Hematopoietic multipotent progenitor cell treated with erythropoietin and hydrocortisone succinate and interleukin-3 and kit ligand, for 15 days (in vitro differentiated cells): Measurements from ENCODE around the gene IL31.

ENCODE experiments used
- DNase-seq: peaks from one replicate; pipeline ENCODE4 v3.0.0-alpha.2; 2015; ENCODE audit warnings: low spot score

IL31 gene

GRCh38 chr12:122155705-122156104 is 18.3 kb downstream of the IL31 start:
- no peak for DNase-seq

DNA sequence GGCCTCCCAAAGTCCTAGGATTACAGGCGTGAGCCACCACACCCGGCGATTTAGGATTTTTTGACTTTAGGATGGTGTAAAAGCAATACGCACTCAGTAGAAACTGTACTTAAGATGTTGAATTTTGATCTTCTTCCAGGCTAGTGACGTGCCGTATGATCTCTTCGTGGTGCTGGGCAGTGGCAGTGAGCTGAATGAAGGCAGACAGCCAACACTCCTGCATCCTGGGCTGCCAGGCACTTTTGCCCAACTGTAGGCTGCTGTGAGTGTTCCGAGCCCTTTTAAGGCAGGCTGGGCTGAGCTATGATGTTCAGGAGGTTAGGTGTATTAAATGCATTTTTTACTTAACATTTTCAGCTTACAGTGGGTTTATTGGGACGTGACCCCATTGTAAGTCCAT is 21.3 kb downstream of the IL31 start:
- no peak for DNase-seq

DNA sequence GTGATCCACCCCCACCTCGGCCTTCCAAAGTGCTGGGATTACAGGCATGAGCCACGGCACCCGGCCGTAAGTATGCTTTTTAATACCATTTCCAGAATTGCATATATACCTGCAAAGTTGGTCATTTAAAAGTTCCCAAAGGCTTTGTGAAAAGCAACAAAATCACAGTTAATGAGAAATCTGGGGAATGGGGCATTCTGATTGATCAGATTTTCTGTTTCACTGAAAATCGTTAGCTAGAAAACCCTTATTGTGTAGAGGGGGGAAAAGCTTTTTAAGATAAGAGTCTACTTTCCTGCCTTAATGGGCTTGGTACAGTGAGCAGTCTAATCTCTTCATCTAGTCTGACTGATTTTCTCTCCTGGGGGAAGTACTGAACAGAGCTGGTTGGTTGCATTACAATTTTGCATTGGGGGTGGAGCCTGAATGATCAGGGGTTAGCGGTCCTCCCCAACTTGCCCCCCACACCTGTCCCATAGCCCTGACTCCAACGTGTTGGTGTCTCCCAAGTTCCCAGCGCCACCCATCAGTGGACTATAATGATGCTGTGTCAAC is 23.8 kb downstream of the IL31 start:
- no peak for DNase-seq

DNA sequence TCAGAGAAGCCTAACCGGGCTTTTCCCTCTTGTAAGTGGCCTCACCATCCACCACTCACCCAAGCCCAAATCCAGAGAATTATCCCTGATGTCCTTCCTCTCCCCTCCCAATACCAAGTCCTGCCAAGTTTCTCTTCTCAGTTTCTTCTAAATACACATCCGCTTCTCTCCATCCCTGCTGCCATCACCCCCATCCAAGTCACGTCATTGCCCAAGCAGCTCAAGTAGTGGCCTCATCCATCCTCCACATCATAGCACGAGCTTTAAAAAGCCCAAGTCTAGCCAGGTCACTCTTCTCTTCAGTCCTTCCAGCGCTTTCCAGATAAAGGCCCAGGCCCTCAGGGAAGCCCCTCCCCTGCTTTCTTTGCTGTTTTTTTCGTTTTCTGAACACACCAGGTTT is 25.4 kb downstream of the IL31 start:
- no peak for DNase-seq

DNA sequence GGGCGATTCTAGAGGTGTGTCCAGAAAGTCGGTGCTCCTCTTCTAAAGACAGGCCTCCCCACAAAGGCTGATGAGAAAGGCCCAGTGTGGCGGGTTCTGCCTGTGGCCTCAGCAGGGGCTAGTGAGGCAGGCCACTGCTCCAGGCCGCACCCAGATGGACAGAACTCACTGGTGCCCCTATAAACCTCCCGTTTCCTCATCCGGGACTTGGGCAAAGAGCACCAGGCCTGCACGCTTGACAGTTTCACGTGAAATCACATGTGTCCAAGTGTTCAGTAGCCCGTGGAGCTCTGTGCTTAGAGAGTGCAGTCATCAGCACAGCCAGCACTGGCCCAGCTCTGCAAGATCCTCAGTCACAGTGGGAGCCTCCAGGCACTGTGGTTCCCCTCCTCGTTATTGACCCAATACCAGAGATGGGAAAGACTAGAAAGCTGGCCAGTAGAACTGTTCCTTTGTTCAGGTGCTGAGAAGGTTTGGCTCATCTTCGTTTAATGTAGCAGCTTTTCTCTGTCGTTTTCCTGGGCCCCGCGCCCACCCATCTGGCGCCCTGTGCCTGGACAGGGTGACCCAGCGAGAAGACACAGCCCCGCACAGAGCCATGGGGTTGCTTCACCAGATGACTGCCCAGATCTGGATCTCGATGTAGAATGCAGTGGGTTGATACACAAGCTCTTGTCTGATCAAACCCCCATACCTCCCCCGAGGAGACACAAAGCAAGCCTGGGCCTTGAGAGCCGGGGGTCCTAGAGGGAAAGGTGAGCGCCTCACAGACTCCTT is 26.3 kb downstream of the IL31 start:
- DNase-seq: no peak

DNA sequence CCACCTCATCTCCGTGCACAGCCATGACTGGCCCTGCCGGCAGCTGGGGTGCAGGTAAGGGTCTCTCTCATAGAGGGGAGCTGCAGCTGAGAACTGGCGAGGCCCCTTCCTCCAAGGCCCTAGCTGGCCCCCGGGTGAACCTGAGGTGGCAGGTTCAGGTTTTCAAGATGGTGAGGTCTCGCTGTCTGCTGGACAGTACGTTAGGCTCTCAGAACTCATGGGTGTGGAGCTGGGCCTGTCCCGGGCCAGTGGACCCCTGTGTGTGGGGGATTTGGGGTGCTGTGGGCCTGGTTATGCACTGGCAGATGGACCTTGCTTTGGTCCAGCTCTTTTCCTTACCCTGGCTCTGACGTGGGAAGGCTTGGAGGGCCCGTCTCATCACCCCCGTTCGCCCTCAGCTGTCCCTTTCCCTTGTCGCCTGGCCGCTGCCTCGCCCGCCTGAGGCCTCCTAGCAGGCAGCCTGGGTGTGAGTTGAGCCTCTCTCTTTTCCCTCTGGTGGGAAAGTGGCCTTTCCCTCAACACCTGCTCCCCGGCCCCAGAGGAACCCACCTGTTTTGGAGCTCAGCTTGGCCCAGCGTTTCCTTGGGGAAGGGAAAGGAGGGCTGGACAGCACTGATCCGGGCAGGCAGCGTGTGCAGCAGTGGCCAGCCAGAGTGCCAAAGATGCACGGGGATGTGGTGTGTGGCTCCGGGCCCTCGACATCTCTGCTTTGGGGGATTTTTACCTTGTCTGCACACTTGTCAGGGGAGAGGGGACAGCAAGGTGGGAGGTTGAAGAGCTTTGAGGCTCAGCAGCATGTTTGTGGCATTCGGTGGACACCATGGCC is 28.3 kb downstream of the IL31 start:
- no peak for DNase-seq

DNA sequence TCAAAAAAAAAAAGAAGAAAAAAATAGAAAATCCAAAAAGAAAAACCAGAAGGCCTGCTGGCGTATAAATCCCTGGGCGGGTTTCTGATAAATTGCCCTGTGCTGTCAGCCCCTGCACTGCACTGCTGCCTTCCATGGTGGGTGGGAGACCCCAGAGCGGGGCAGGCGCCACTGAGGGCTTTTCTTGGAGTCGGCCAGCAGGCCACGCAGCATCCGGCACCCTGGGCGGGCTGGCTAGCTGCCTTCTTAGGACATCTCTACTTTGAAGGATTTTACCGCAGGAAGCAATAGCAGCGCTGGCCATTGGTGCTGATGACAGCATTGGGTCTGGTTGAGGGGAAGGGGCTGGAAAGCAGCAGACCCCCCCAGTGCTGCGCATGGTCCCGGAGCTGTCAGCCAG is 29.1 kb downstream of the IL31 start:
- no peak for DNase-seq

DNA sequence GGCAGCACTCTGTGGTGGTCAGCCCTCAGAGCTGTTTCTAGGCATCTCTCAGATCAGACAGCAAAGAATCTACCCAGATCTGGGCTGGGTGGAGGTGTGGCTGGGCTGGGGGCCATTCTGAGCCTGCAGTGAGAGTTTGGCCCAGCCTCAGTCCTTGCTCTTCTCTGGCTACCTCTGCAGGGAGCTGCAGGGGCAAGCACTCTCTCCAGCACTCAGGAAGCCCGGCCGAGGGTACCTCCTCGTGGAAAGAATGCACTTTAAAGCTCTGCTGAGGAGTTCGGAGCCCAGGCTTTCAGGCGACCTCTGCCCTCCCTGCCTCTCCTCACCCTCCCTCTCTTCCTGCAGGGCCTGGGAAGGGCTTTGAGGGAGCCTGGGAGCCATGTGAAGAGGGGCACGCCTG is 31.2 kb downstream of the IL31 start:
- no peak for DNase-seq

GRCh38 chr12:122141911-122142725 is 31.9 kb downstream of the IL31 start:
- DNase-seq: no peak

DNA sequence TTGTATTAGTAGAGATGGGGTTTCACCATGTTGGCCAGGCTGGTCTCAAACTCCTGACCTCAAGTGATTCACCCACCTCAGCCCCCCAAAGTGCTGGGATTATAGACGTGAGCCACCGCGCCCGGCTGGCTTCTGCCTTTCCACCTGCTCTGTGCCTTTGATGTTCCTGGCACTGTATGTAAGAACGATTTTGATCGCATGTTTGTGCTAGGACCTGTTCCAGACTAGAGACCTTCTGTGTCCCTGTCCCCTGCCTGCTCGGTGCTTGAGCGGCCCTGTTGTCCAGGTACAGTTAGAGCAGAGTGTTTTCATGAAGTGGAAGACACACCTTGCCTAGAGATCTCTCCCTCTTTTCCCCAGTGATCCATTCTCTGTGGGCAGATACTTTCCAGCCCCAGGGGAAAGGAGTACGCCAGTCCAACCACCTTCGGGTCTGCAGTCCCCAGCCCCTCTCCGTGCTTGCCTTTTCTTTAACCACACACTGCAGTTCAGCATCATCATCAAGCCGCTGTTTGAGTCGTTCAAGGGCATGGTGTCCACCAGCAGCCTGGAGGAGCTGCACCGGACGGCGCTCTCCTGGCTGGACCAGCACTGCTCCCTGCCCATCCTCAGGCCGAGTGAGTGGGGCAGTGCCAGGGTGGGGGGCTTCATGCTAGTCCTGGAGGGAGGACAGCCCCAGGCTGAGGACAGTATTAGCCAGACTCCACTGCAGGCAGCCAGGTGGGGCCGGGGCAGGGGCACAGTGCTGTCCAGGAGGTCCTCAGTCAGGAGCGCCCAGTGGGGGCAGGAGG is 33.4 kb downstream of the IL31 start:
- DNase-seq: no peak

GRCh38 chr12:122139941-122140340 is 34.1 kb downstream of the IL31 start:
- DNase-seq: no peak

GRCh38 chr12:122139266-122139665 is 34.8 kb downstream of the IL31 start:
- no peak for DNase-seq

GRCh38 chr12:122138616-122139015 is 35.4 kb downstream of the IL31 start:
- no peak for DNase-seq

GRCh38 chr12:122138181-122138580 is 35.8 kb downstream of the IL31 start:
- no peak for DNase-seq

- no peak for DNase-seq
Measured at GRCh38 chr12:122137681-122138080, 36.3 kb downstream of the IL31 start.

DNA sequence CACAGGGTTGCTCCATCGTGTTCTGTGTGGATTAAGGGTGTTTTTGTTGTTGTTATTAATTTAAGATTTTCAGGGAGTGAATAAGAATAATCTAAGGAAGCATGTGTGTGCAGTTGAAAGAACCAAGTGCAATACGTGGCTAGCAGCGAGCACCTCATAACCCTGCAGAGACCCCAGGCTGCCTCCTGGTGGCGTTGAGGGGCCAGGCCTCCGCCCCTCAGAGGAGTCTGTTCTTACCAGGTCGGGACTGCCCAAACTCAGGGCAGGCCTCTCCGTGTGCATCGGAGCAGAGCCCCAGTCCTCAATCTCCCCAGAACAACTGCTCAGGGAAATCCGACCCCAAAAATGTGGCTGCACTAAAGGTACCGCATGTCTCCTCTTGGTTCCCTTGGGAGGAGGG is 36.8 kb downstream of the IL31 start:
- no peak for DNase-seq

- no peak for DNase-seq
Measured at GRCh38 chr12:122135437-122136031, 38.5 kb downstream of the IL31 start.

GRCh38 chr12:122133192-122133950 is 40.6 kb downstream of the IL31 start:
- DNase-seq: no peak

DNA sequence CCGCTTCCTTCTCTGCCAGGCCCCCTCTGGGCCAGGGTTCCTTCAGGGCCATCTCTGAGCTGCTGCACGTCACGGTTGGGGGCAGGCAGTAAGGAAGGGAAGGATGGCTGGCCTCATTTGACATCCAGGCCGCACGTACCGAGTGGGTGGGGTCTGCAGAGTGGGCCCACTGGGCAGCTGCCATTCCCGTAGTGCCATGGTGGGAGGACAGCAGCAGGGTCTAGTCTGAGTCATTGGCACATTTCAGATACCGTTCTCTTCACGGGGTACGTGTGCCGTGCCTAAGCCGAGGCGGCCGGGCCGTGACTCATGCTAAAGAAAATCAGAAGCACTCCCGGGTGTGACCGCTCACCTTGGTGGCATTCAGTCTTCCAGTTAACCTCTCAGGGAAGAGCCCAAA is 43.9 kb downstream of the IL31 start:
- no peak for DNase-seq

GRCh38 chr12:122129131-122129530 is 44.9 kb downstream of the IL31 start:
- DNase-seq: no peak
